Motor neuron (in vitro differentiated cells): Measurements from ENCODE around the gene MMP17. TPM values are rescaled to one million over a fixed set of nuclear protein-coding genes. Genes with fewer than 3 reads are reported as not detected.

ENCODE experiments used
- ATAC-seq, 8 experiments: fragments of 200-7000 bp; cut with Tn5 transposase; replicated peaks in 6 of 8; 2 replicates each; pipeline ENCODE4 v1.8.0; 2021; ENCODE audit warnings: mild to moderate bottlenecking in 8 of 8, moderate library complexity in 8 of 8
- H3K27ac ChIP-seq, 2 donors: fragments of 250-450 bp; sonication (Bioruptor Pico); 2 replicates each; pipeline ENCODE4 v1.9.0; 2021; ENCODE audit warnings: antibody characterized with exemption in 2 of 2, mild to moderate bottlenecking in 2 of 2, moderate library complexity in 1 of 2
- H3K4me1 ChIP-seq, 2 donors: fragments of 250-450 bp; sonication (Bioruptor Pico); replicated peaks in 1 of 2; 2 replicates each; pipeline ENCODE4 v1.6.1; 2021; ENCODE audit warnings: antibody characterized with exemption in 2 of 2, mild to moderate bottlenecking in 2 of 2, moderate library complexity in 1 of 2
- H3K4me3 ChIP-seq, 5 donors: fragments of 250-450 bp; sonication (Bioruptor Pico); 2 replicates each; pipeline ENCODE4 v1.9.0; 2021; ENCODE audit warnings: antibody characterized with exemption in 5 of 5, mild to moderate bottlenecking in 5 of 5, moderate library complexity in 4 of 5
- WGBS, 10 experiments: fragments of 450-650 bp; shearing (Covaris generic); methylation state at CpG; one replicate each; pipeline ENCODE4 v1.0.0; 2022; 5-methylcytosine and 5-hydroxymethylcytosine counted together
- in situ Hi-C, 9 experiments: fragments of 400-800 bp; cut with MboI; loops; one replicate each; pipeline ENCODE4 v1.15.0; 2021; ENCODE audit warnings: low sequenced_read_pairs in 9 of 9, low pct_unique_long_range_greater_than_20kb in 2 of 9; ENCODE audit not compliant: unreplicated experiment in 9 of 9
- total RNA-seq, 8 experiments: library from RNA; unstranded; fragments of 300-600 nt; gene quantifications; 2 replicates each; pipeline versions ENCODE4 v1.2.3 to v1.2.4, GENCODE V29; 2022

MMP17 gene
- 100 to 1,000 TPM in 1 of 8 experiments, 10 to 100 TPM in 6, 1 to 10 TPM in 1; 8.2 to 118 (median 15.3) TPM for total RNA-seq

DNA sequence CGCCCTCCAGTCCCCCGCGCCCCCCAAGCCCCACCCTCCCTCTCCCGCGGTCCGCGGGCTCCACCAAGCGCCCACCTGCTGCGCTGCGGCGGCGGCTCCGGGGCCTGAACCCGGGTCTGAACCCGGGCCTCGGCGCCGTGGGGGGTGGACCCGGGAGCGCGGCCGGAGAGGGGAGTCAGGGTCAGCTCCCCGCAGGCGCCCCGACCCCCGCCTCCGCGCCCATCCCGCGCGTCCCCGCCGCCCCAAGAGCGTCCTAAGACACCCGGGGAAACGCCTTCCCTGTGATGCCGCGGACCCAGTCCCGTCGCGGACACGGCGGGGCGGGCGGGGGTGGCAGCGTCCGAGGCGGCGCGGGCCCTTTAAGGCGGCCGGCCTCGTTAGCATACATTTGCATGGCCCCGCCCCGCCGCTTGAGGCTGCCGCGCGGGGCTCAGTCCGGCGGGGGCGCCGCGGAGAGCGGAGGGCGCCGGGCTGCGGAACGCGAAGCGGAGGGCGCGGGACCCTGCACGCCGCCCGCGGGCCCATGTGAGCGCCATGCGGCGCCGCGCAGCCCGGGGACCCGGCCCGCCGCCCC, at the start of gene MMP17:
Gene MMP17, plus strand, starts transcription at position 433 of the 574 bp plus-strand sequence. Its CDS starts 102 bp downstream, at position 535.
- in situ Hi-C loops: loop anchor here in 1 of 9 experiments (25.0 kb wide), 1 partner anchor 716 kb away; no protein-coding TSS in a partner anchor
- H3K4me1 ChIP-seq: peaks cover 0 to 19% of the 10 kb centered on the region in 2 donors
- ATAC-seq: peak; percentile 39 to 74 (median 52)
- H3K4me3 ChIP-seq: peak within 1 kb of the TSS; percentile 41 to 60 (median 49)
- no CpG with 5 or more reads among the region's 86 CpGs for WGBS, 10 experiments
- peak within 1 kb of the TSS in 1 of 2 donors; percentile 0 for H3K27ac ChIP-seq

- in situ Hi-C loops: no loop called here
- WGBS, 10 experiments: 81 to 100% (median 96%) methylated on average over 2 to 20 of the region's 23 CpGs; no CpG with 5 or more reads in 2 of the 10 experiments
- H3K27ac ChIP-seq: no peak overlapping the region
These were observed 49.2 kb upstream of the MMP17 start for GRCh38 chr12:131779027-131779426.

DNA sequence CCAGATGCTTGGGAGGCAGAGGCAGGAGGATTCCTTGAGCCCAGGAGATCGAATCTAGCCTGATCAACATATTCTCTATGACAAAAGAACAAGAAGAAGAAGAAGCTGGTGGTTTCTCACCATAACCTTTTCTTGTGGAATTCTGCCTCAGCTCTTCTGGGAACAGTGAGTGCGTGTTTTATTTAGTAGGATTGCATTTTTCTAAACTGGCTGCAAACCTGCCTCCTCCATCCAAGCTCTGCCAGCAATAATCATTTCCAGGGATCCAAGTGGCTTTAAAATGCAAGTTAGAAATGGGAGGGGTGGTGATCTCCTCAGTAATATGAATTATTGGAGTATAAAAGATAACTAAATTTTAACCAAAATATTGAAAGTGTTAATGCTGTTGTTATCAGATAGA, 46.1 kb upstream of the MMP17 start:
- H3K27ac ChIP-seq: no peak overlapping the region
- WGBS, 10 experiments: 6 to 100% (median 83%) methylated on average over 1 to 2 of the region's 2 CpGs; no CpG with 5 or more reads in 4 of the 10 experiments
- ATAC-seq: no peak
- peaks cover 18 to 28% of the 10 kb centered on the region in 2 donors for H3K4me1 ChIP-seq
- no peak overlapping the region for H3K4me3 ChIP-seq
- in situ Hi-C loops: no loop called here

More at GRCh38 chr12:131779027-131779426, 49.2 kb upstream of the MMP17 start:
- peak in 1 of 8 experiments; percentile 35 for ATAC-seq
- H3K4me1 ChIP-seq: peaks cover 4 to 9% of the 10 kb centered on the region in 2 donors
- no peak overlapping the region for H3K4me3 ChIP-seq

- 0 to 70% (median 20%) methylated on average over 1 to 8 of the region's 10 CpGs; no CpG with 5 or more reads in 1 of the 10 experiments for WGBS, 10 experiments
- peaks cover 18 to 28% of the 10 kb centered on the region in 2 donors for H3K4me1 ChIP-seq
- in situ Hi-C loops: no loop called here
- H3K27ac ChIP-seq: peak overlapping the region; percentile 45 to 46
- no peak overlapping the region for H3K4me3 ChIP-seq
- peak; percentile 74 to 88 (median 84) for ATAC-seq
These were observed 44.2 kb upstream of the MMP17 start for GRCh38 chr12:131783915-131784541.

DNA sequence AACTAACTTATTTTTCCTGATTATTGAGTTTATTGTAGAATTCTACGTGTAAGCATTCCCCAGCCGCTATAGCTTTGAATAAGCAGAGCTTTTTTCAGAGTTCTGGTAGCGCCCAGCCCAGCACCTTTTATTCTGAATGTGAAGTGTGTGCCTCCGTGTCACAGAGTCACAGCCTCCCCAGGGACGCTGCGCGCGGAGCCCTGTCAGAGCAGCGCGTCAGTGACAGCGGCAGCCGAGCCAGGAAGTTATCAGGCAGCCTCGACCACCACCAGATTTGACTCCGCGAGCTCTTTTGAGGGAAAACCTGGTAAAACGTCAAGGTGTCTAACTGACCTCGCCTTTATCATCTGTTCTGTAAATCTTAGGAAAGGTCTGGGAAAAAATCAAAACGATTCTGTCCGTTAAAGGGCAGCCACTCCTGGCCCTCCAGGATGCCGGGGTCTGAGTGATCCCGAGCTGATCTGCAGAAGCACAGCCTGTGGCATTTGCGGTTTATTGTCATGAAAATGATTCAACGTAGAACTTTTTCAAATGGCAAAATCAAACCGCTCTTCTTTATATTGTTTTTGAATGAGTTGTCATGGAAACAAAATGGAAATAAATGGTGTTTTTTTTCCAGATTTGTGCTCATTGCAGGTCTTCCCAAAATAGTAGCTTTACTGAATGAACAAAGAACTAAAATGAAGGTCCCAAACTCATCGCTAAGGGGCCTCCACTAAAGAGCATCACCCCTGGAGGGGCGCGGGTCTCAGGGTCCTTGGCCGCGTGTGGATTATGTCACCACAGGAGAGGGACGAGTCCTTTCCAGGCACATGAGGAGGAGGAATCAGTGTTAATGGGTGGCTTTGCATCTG, 43.1 kb upstream of the MMP17 start:
- Histone ChIP-seq H3K27ac (no peak overlapping the region), H3K4me1 (peaks cover 18 to 28% of the 10 kb centered on the region in 2 donors), H3K4me3 (peak overlapping the region in 1 of 5 donors; percentile 7)
- in situ Hi-C loops: no loop called here
- 2 to 89% (median 61%) methylated on average over 6 to 30 of the region's 30 CpGs; no CpG with 5 or more reads in 1 of the 10 experiments for WGBS, 10 experiments
- peak in 6 of 8 experiments; percentile 10 to 79 (median 61) for ATAC-seq

GRCh38 chr12:131785763-131786330, 42.3 kb upstream of the MMP17 start:
- Histone ChIP-seq H3K4me1 (peaks cover 18 to 28% of the 10 kb centered on the region in 2 donors), H3K4me3 (no peak overlapping the region), H3K27ac (peak overlapping the region in 1 of 2 donors; percentile 41)
- WGBS, 10 experiments: 50 to 100% (median 84%) methylated on average over 1 to 13 of the region's 15 CpGs; no CpG with 5 or more reads in 1 of the 10 experiments
- in situ Hi-C loops: no loop called here
- ATAC-seq: no peak

- 100% methylated on average over 4 of the region's 15 CpGs; no CpG with 5 or more reads in 9 of the 10 experiments for WGBS, 10 experiments
- in situ Hi-C loops: no loop called here
- no peak overlapping the region for H3K4me3 ChIP-seq
- H3K4me1 ChIP-seq: peaks cover 18 to 28% of the 10 kb centered on the region in 2 donors
- H3K27ac ChIP-seq: no peak overlapping the region
- no peak for ATAC-seq
These were observed 41.9 kb upstream of the MMP17 start for GRCh38 chr12:131786331-131786730.

GRCh38 chr12:131787143-131787660, 41.0 kb upstream of the MMP17 start:
- in situ Hi-C loops: no loop called here
- peaks cover 18 to 28% of the 10 kb centered on the region in 2 donors for H3K4me1 ChIP-seq
- ATAC-seq: no peak
- H3K27ac ChIP-seq: no peak overlapping the region
- WGBS, 10 experiments: 88 to 100% (median 94%) methylated on average over 2 to 15 of the region's 17 CpGs; no CpG with 5 or more reads in 5 of the 10 experiments
- no peak overlapping the region for H3K4me3 ChIP-seq

DNA sequence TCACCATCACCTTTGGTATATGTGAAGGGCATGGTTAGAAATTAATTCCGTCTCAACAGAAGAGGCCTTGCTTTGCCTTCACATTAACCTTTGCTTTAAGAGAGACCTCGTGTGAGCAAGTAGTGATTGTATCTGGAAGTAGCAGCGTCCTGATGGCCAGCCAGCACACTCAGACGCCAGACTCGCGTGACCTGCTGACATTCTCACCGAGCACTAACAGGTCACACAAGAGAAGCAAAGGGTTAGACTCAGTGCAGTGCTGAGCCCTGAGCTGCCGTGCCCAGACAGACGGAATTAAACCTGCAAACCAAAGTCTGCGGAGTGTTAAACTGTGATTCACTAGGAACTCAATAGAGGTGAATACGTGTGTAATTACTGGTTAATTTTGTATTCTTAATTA, 40.1 kb upstream of the MMP17 start:
- in situ Hi-C loops: no loop called here
- ATAC-seq: no peak
- peaks cover 18 to 28% of the 10 kb centered on the region in 2 donors for H3K4me1 ChIP-seq
- 89 to 100% (median 97%) methylated on average over 2 to 7 of the region's 11 CpGs; no CpG with 5 or more reads in 3 of the 10 experiments for WGBS, 10 experiments
- H3K27ac ChIP-seq: no peak overlapping the region
- no peak overlapping the region for H3K4me3 ChIP-seq

DNA sequence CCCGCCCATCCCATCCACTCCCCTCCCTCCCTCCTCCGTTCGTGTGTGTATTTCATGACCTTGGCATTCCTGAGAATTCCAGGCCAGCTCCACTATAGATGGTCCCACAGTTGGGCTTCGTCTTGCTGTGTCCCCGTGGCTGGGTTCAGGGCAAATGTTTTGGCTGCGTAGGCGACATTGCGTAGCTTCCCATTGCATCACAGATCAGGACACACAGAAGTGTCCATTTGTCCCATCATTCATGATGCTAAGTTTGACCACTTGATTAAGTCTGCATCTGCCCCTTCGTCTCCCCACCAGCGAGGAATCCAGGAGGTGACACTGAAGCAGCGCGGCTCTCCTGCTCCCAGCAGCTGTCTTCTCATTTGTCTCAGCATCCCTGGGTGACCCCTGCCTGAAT, 38.6 kb upstream of the MMP17 start:
- H3K27ac ChIP-seq: no peak overlapping the region
- ATAC-seq: no peak
- no peak overlapping the region for H3K4me3 ChIP-seq
- 87 to 100% (median 100%) methylated on average over 1 to 8 of the region's 12 CpGs; no CpG with 5 or more reads in 5 of the 10 experiments for WGBS, 10 experiments
- in situ Hi-C loops: no loop called here
- H3K4me1 ChIP-seq: peaks cover 8 to 17% of the 10 kb centered on the region in 2 donors

- peak; percentile 25 to 89 (median 82) for ATAC-seq
- in situ Hi-C loops: no loop called here
- Histone ChIP-seq H3K4me3 (no peak overlapping the region), H3K4me1 (peaks cover 0 to 6% of the 10 kb centered on the region in 2 donors), H3K27ac (peak overlapping the region in 1 of 2 donors; percentile 29)
- 9 to 76% (median 65%) methylated on average over 2 to 19 of the region's 19 CpGs; no CpG with 5 or more reads in 1 of the 10 experiments for WGBS, 10 experiments
These were observed 34.8 kb upstream of the MMP17 start for GRCh38 chr12:131793243-131794022.
